Measurements from ENCODE around the gene CHKB.

Gene CHKB

GRCh38 chr22:50575426-50575941 lies 7.2 kb downstream of the CHKB start:
- TF ChIP-seq SIN3A (IDR thresholded peaks at IDR 0.05; ENCODE audit: borderline replicate concordance, insufficient read depth, low read length) = no peak
- TF ChIP-seq POLR2AphosphoS5 (IDR thresholded peaks at IDR 0.05; ENCODE audit: low read depth, low read length) = no peak
- no peak for TF ChIP-seq REST (IDR thresholded peaks at IDR 0.05; ENCODE audit: insufficient read depth in 1 of 2, low read depth in 2 of 2, low read length in 2 of 2)
- no peak for TF ChIP-seq TAF1 (IDR thresholded peaks at IDR 0.05; ENCODE audit: borderline replicate concordance, insufficient read depth, low read length)
- no peak for TF ChIP-seq FOXP2 (optimal IDR thresholded peaks at IDR 0.05; ENCODE audit: borderline replicate concordance, extremely low read depth, extremely low read length, insufficient read depth)

GRCh38 chr22:50574383-50574755 lies 8.3 kb downstream of the CHKB start:
- no peak for TF ChIP-seq FOXP2 (optimal IDR thresholded peaks at IDR 0.05; ENCODE audit: borderline replicate concordance, extremely low read depth, extremely low read length, insufficient read depth)

- TF ChIP-seq FOXP2 (optimal IDR thresholded peaks at IDR 0.05; ENCODE audit: borderline replicate concordance, extremely low read depth, extremely low read length, insufficient read depth) (no peak), REST (IDR thresholded peaks at IDR 0.05; ENCODE audit: insufficient read depth in 1 of 2, low read depth in 2 of 2, low read length in 2 of 2) (no peak), TAF1 (IDR thresholded peaks at IDR 0.05; ENCODE audit: borderline replicate concordance, insufficient read depth, low read length) (no peak), SIN3A (IDR thresholded peaks at IDR 0.05; ENCODE audit: borderline replicate concordance, insufficient read depth, low read length) (no peak), POLR2AphosphoS5 (IDR thresholded peaks at IDR 0.05; ENCODE audit: low read depth, low read length) (no peak)
Observed at GRCh38 chr22:50573491-50574382, 8.9 kb downstream of the CHKB start.

- TF ChIP-seq SIN3A (IDR thresholded peaks at IDR 0.05; ENCODE audit: borderline replicate concordance, insufficient read depth, low read length) (no peak), REST (IDR thresholded peaks at IDR 0.05; ENCODE audit: insufficient read depth in 1 of 2, low read depth in 2 of 2, low read length in 2 of 2) (no peak), FOXP2 (optimal IDR thresholded peaks at IDR 0.05; ENCODE audit: borderline replicate concordance, extremely low read depth, extremely low read length, insufficient read depth) (no peak), POLR2AphosphoS5 (IDR thresholded peaks at IDR 0.05; ENCODE audit: low read depth, low read length) (no peak), TAF1 (IDR thresholded peaks at IDR 0.05; ENCODE audit: borderline replicate concordance, insufficient read depth, low read length) (no peak)
Observed at GRCh38 chr22:50572965-50573364, 9.7 kb downstream of the CHKB start.

- TF ChIP-seq REST (IDR thresholded peaks at IDR 0.05; ENCODE audit: insufficient read depth in 1 of 2, low read depth in 2 of 2, low read length in 2 of 2) (no peak), TAF1 (IDR thresholded peaks at IDR 0.05; ENCODE audit: borderline replicate concordance, insufficient read depth, low read length) (no peak), FOXP2 (optimal IDR thresholded peaks at IDR 0.05; ENCODE audit: borderline replicate concordance, extremely low read depth, extremely low read length, insufficient read depth) (no peak), SIN3A (IDR thresholded peaks at IDR 0.05; ENCODE audit: borderline replicate concordance, insufficient read depth, low read length) (no peak), POLR2AphosphoS5 (IDR thresholded peaks at IDR 0.05; ENCODE audit: low read depth, low read length) (no peak)
Observed at GRCh38 chr22:50571264-50572175, 11.1 kb downstream of the CHKB start.
